HEK293T (cell line): Measurements from ENCODE around the gene CTH.

Experiments used
- CTCF ChIA-PET: fragments of 350-600 bp; formaldehyde crosslinking; extraction: SDS; loops from one replicate; lab custom pipeline; 2021; ENCODE audit warnings: antibody characterized with exemption, inconsistent platforms; lab: Yijun Ruan, JAX
- POLR2A ChIA-PET: fragments of 350-600 bp; formaldehyde crosslinking; extraction: SDS; loops from one replicate; lab custom pipeline; 2020; ENCODE audit warnings: antibody characterized with exemption, inconsistent platforms; lab: Yijun Ruan, JAX
- DNase-seq: peaks from one replicate; pipeline ENCODE4 v3.0.0; 2012; ENCODE audit warnings: mixed read lengths; ENCODE audit errors: extremely low spot score
- ARNT ChIP-seq: fragments of 450-650 bp; IDR thresholded peaks from 2 replicates; pipeline ENCODE4 v1.6.1; 2017; ENCODE audit warnings: mild to moderate bottlenecking
- BHLHE40 ChIP-seq: fragments of 450-650 bp; IDR thresholded peaks from 2 replicates; pipeline ENCODE4 v1.6.1; 2016; ENCODE audit warnings: mild to moderate bottlenecking, moderate library complexity, borderline replicate concordance
- CTBP1 ChIP-seq: fragments of 450-650 bp; IDR thresholded peaks from 2 replicates; pipeline ENCODE4 v1.6.1; 2016; ENCODE audit warnings: borderline replicate concordance
- ELF4 ChIP-seq: fragments of 450-650 bp; IDR thresholded peaks from 2 replicates; pipeline ENCODE4 v1.6.1; 2017; ENCODE audit warnings: antibody characterized with exemption
- FOXA1 ChIP-seq: fragments of 450-650 bp; IDR thresholded peaks from 2 replicates; pipeline ENCODE4 v1.6.1; 2016; ENCODE audit warnings: mild to moderate bottlenecking
- FOXK2 ChIP-seq: fragments of 450-650 bp; IDR thresholded peaks from 2 replicates; pipeline ENCODE4 v1.6.1; 2016; ENCODE audit warnings: mild to moderate bottlenecking
- FOXM1 ChIP-seq: fragments of 450-650 bp; IDR thresholded peaks from 2 replicates; pipeline ENCODE4 v1.6.1; 2017; ENCODE audit warnings: mild to moderate bottlenecking, borderline replicate concordance
- HDGF ChIP-seq: fragments of 450-650 bp; IDR thresholded peaks from 2 replicates; pipeline ENCODE4 v1.6.1; 2017; ENCODE audit warnings: antibody characterized with exemption, borderline replicate concordance
- L3MBTL2 ChIP-seq: fragments of 450-650 bp; conservative IDR thresholded peaks from 2 replicates; pipeline ENCODE4 v1.6.1; 2016; ENCODE audit warnings: mild to moderate bottlenecking
- LEF1 ChIP-seq: fragments of 450-650 bp; IDR thresholded peaks from 2 replicates; pipeline ENCODE4 v1.6.1; 2017; ENCODE audit warnings: mild to moderate bottlenecking, borderline replicate concordance
- NFRKB ChIP-seq: fragments of 450-650 bp; IDR thresholded peaks from 2 replicates; pipeline ENCODE4 v1.6.1; 2016; ENCODE audit warnings: mild to moderate bottlenecking, moderate library complexity
- PKNOX1 ChIP-seq: fragments of 450-650 bp; IDR thresholded peaks from 2 replicates; pipeline ENCODE4 v1.6.1; 2016
- SP1 ChIP-seq: fragments of 450-650 bp; IDR thresholded peaks from 2 replicates; pipeline ENCODE4 v1.6.1; 2017
- SUZ12 ChIP-seq: fragments of 450-650 bp; IDR thresholded peaks from 2 replicates; pipeline ENCODE4 v1.6.1; 2016; ENCODE audit warnings: mild to moderate bottlenecking
- TARDBP ChIP-seq: fragments of 450-650 bp; IDR thresholded peaks from 2 replicates; pipeline ENCODE4 v1.6.1; 2016
- ZNF384 ChIP-seq: fragments of 450-650 bp; IDR thresholded peaks from 2 replicates; pipeline ENCODE4 v1.6.1; 2016

CTH gene

DNA sequence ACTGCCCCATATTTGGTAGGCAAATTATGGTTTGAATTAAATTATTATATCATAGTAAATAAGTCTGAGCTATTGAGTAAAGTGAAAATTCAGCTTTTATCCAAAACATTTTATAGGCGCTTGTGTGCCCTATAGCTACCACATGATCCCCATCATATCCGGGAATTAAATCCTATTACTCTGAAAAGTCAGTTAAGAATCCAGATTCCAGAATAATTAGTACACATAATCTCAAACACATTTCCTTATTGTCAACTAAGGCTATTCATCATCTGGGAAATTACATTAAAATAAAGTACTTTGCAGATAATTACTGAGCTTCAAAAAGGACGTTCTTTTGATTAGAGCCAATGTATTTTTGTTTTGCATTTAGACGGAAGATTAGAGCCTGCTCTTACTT is 72.3 kb downstream of the CTH start:
- ChIA-PET POLR2A (no interaction called here), CTCF (no interaction called here)
- TF ChIP-seq TARDBP (no peak), HDGF (no peak), FOXA1 (no peak)
- DNase-seq = no peak

DNA sequence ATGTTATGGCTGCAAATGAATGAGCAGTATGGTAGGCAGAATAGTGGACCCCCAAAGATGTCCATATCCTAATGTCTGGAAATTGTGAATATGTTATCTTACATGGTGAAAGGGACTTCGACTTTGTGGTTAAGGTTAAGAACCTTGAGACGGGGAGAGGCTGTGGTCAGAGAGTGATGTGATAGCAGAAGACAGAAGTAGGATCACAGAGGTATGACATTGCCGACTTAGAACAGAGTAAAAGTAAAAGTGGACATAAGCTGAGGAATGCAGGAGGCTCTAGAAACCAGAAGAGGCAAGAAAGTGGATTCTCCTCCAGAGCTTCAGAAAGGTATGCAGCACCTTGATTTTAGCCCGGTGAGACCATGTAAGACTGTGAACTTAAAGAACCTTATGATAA is 74.6 kb downstream of the CTH start:
- no peak for DNase-seq
- CTCF ChIA-PET = interaction anchor here (1.1 kb wide), 1 partner anchor 8 kb away, joined by 3 read pairs; no protein-coding TSS in a partner anchor
- no peak for TF ChIP-seq SP1
- TF ChIP-seq BHLHE40 = no peak
- TF ChIP-seq SUZ12 = no peak
- no peak for TF ChIP-seq HDGF
- TF ChIP-seq LEF1 = no peak
- no peak for TF ChIP-seq FOXA1
- TF ChIP-seq ARNT = no peak
- no peak for TF ChIP-seq PKNOX1
- TF ChIP-seq FOXK2 = no peak
- no peak for TF ChIP-seq FOXM1
- TF ChIP-seq TARDBP = no peak
- TF ChIP-seq ELF4 = no peak
- no peak for TF ChIP-seq CTBP1
- no peak for TF ChIP-seq ZNF384
- POLR2A ChIA-PET = interaction anchor here (1.7 kb wide), 1 partner anchor 75 kb away, joined by 6 read pairs; the partner anchor contains the start of gene CTH

- no peak for DNase-seq
- ChIA-PET CTCF (interaction anchor here (0.6 to 1.1 kb wide), 3 partner anchors 10 to 1203 kb away, joined by 3 to 6 read pairs (median 3); no protein-coding TSS in a partner anchor), POLR2A (interaction anchor here (1.7 kb wide), 1 partner anchor 76 kb away, joined by 6 read pairs; the partner anchor contains the start of gene CTH)
- TF ChIP-seq NFRKB (no peak), ELF4 (no peak), HDGF (no peak), FOXM1 (no peak), PKNOX1 (no peak), SUZ12 (no peak), SP1 (no peak), LEF1 (no peak), FOXA1 (no peak), TARDBP (no peak), L3MBTL2 (no peak), BHLHE40 (no peak)
Observed at GRCh38 chr1:70486676-70487458, 75.8 kb downstream of the CTH start.

DNA sequence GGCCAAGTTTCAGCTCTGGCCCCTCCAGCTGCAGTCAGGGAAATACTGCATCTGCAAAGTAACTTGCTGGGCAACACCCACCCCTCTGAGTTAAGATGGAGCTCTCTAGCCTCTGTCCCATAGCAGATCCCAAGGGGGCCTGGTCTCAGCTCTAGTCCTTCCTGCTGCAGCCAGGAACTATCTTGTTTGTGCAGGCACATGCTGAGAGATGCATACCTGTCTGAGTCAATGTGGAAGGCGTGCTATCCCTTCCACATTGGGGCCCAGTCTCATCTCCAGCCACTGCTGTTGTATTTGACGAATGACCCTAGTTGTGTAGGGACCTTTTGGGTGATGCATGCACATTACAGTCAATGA is 76.4 kb downstream of the CTH start:
- TF ChIP-seq FOXA1 (no peak), ZNF384 (no peak), ARNT (no peak), SUZ12 (no peak), FOXM1 (no peak), L3MBTL2 (no peak), PKNOX1 (no peak), SP1 (no peak), HDGF (no peak), CTBP1 (no peak), NFRKB (no peak), BHLHE40 (no peak), TARDBP (no peak), FOXK2 (no peak), ELF4 (no peak), LEF1 (no peak)
- DNase-seq = no peak
- CTCF ChIA-PET = interaction anchor here (0.8 kb wide), 1 partner anchor 354 kb away, joined by 3 read pairs; no protein-coding TSS in a partner anchor
- POLR2A ChIA-PET = interaction anchor here (1.7 kb wide), 1 partner anchor 77 kb away, joined by 6 read pairs; the partner anchor contains the start of gene CTH

DNA sequence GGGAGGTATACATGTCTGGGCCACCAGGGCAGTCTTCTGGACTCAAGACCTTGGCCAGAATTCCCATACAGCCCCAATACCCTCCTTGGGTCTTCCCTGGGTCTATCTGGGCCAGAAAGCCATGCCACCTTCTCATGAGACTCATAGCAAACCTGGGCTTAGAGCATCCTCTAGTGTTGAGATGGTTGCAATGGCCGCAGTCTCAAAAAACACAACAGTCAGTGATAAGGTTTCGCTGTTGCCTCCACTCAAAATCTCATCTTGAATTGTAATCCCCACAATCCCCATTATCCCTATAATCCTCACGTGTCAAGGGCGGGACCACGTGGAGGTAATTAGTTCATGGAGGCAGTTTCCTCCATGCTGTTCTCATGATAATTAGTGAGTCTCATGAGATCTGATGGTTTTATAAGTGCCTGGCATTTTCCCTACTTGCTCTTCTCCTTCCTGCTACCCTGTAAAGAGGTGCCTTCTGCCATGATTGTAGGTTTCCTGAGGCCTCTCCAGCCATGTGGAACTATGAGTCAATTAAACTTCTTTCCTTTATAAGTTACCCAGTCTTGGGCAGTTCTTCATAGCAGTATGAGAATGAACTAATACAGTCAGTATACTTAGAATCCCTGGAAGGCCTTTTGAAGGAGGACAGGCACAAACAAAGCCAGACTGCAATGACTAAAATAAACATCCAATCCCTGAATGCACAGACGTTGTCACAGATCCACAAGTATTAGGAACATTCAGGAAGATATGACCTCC is 77.0 kb downstream of the CTH start:
- DNase-seq = peak; percentile 71
- ChIA-PET POLR2A (no interaction called here), CTCF (no interaction called here)
- TF ChIP-seq SP1 (no peak), FOXM1 (no peak), TARDBP (no peak), NFRKB (no peak), LEF1 (no peak), ZNF384 (no peak), CTBP1 (no peak), BHLHE40 (no peak), SUZ12 (no peak), ELF4 (no peak), HDGF (no peak), ARNT (no peak), FOXK2 (no peak)
